Gastrocnemius medialis (tissue), 4 donors: ENCODE measurements around the gene THTPA. TPM values are rescaled to one million over a fixed set of nuclear protein-coding genes. Genes with fewer than 3 reads are reported as not detected.
"Not testable (repeated sequence)": the region's sequence is repeated elsewhere in the genome, so short reads cannot be mapped to it uniquely, and the experiment has no call there.

ENCODE experiments used
- ATAC-seq, 2 donors: fragments of 150-250 bp; one replicate each; pipeline ENCODE4 v1.9.1; 2016
- DNase-seq, 2 donors: peaks; one replicate each; pipeline ENCODE4 v3.0.0-alpha.2; 2019
- H3K27ac ChIP-seq, 4 donors: fragments of 200-600 bp; sonication (generic); 1 replicate in 1 of 4; 2 replicates in 3 of 4; pipeline ENCODE4 v1.5.1; 2016 to 2018; ENCODE audit warnings: mild to moderate bottlenecking in 2 of 4, moderate library complexity in 1 of 4
- H3K27me3 ChIP-seq, 3 donors: fragments of 200-600 bp; sonication (generic) in 2 of 3; 1 replicate in 1 of 3; 2 replicates in 2 of 3; pipeline versions ENCODE4 v1.5.1 to v1.6.0; 2016 to 2019; ENCODE audit warnings: mild to moderate bottlenecking in 1 of 3, moderate library complexity in 1 of 3
- H3K36me3 ChIP-seq, 2 donors: fragments of 200-600 bp; sonication (generic) in 1 of 2; one replicate each; pipeline ENCODE4 v1.5.1; 2017 to 2018
- H3K4me1 ChIP-seq, 2 donors: fragments of 200-600 bp; sonication (generic) in 1 of 2; one replicate each; pipeline ENCODE4 v1.5.1; 2016 to 2017; ENCODE audit warnings: mild to moderate bottlenecking in 2 of 2
- H3K4me3 ChIP-seq, 4 donors: fragments of 200-600 bp; sonication (generic) in 3 of 4; 1 replicate in 1 of 4; 2 replicates in 3 of 4; pipeline ENCODE4 v1.5.1; 2016 to 2019; ENCODE audit warnings: mild to moderate bottlenecking in 2 of 4
- H3K9me3 ChIP-seq, 3 donors: fragments of 200-600 bp; sonication (generic) in 2 of 3; 1 replicate in 1 of 3; 2 replicates in 2 of 3; pipeline ENCODE4 v1.5.1; 2016 to 2019
- CTCF ChIP-seq, 5 experiments: fragments of 450-650 bp in 3 of 5; fragments of 200-600 bp in 2 of 5; sonication (generic) in 2 of 5; IDR thresholded peaks in 4 of 5; conservative IDR thresholded peaks in 1 of 5; 1 replicate in 4 of 5; 2 replicates in 1 of 5; pipeline ENCODE4 v1.5.1; 2016 to 2019; ENCODE audit warnings: antibody characterized with exemption in 5 of 5, mild to moderate bottlenecking in 3 of 5, moderate library complexity in 3 of 5
- POLR2A ChIP-seq, 2 donors: fragments of 450-650 bp; IDR thresholded peaks; one replicate each; pipeline ENCODE4 v1.6.1; 2017; ENCODE audit warnings: antibody characterized with exemption in 2 of 2, mild to moderate bottlenecking in 2 of 2, moderate library complexity in 2 of 2
- in situ Hi-C, 4 donors: fragments of 200-750 bp; cut with MboI; loops; one replicate each; pipeline versions ENCODE4 v1.15.0 to v1.8.0; 2017; ENCODE audit warnings: low sequenced_read_pairs in 4 of 4
- intact Hi-C: fragments of 100-400 bp; cut with DNase I; formaldehyde crosslinking; loops from one replicate; pipeline ENCODE4 v1.15.1; 2023; ENCODE audit warnings: low total_unique reads
- total RNA-seq, 4 donors: library from RNA; depleted of rRNA; stranded (reverse); fragments of >200 nt; gene quantifications; one replicate each; pipeline versions ENCODE4 v1.1.0 to v1.2.3, GENCODE V29; 2016

The THTPA gene
- total RNA-seq, 4 donors from 2014 or later: 13.2 to 32.9 (median 21.4) TPM

- no peaks in the 10 kb centered on the region for H3K36me3 ChIP-seq
- no peaks in the 10 kb centered on the region for H3K9me3 ChIP-seq
- H3K4me3 ChIP-seq: no peak overlapping the region
- no peak for DNase-seq
- in situ Hi-C loops (no loop called here), intact Hi-C loops (no loop called here)
- peaks cover 36 to 44% (median 40%) of the 10 kb centered on the region in 3 donors for H3K27me3 ChIP-seq
- H3K27ac ChIP-seq: no peak overlapping the region
- no peaks in the 10 kb centered on the region for H3K4me1 ChIP-seq
- TF ChIP-seq CTCF (IDR thresholded peaks at IDR 0.05 in 4 of 5, conservative IDR thresholded peaks at IDR 0.05 in 1 of 5) (no peak), POLR2A (IDR thresholded peaks at IDR 0.05) (no peak)
- no peak for ATAC-seq
Observed at GRCh38 chr14:23580948-23581281, 24.8 kb downstream of the THTPA start.

- H3K9me3 ChIP-seq: no peaks in the 10 kb centered on the region
- intact Hi-C loops (no loop called here), in situ Hi-C loops (no loop called here)
- H3K4me3 ChIP-seq: no peak overlapping the region
- H3K27me3 ChIP-seq: peaks cover 18 to 25% (median 21%) of the 10 kb centered on the region in 3 donors
- no peak overlapping the region for H3K27ac ChIP-seq
- no peaks in the 10 kb centered on the region for H3K36me3 ChIP-seq
- TF ChIP-seq CTCF (IDR thresholded peaks at IDR 0.05 in 4 of 5, conservative IDR thresholded peaks at IDR 0.05 in 1 of 5) (no peak), POLR2A (IDR thresholded peaks at IDR 0.05) (no peak)
- ATAC-seq (no peak), DNase-seq (no peak)
- no peaks in the 10 kb centered on the region for H3K4me1 ChIP-seq
Observed at GRCh38 chr14:23582906-23583760, 27.1 kb downstream of the THTPA start.

- peaks cover 9 to 17% (median 13%) of the 10 kb centered on the region in 3 donors for H3K27me3 ChIP-seq
- H3K9me3 ChIP-seq, intact Hi-C loops, in situ Hi-C loops, ATAC-seq, H3K27ac ChIP-seq, DNase-seq, H3K4me3 ChIP-seq, H3K36me3 ChIP-seq, H3K4me1 ChIP-seq: not testable (repeated sequence)
Observed at GRCh38 chr14:23583761-23584526, 27.9 kb downstream of the THTPA start.

- H3K36me3 ChIP-seq, intact Hi-C loops, H3K4me3 ChIP-seq, ATAC-seq, in situ Hi-C loops, H3K4me1 ChIP-seq, H3K9me3 ChIP-seq, DNase-seq, H3K27ac ChIP-seq: not testable (repeated sequence)
- peaks cover 4 to 16% (median 9%) of the 10 kb centered on the region in 3 donors for H3K27me3 ChIP-seq
Observed at GRCh38 chr14:23584527-23585203, 28.6 kb downstream of the THTPA start.

GRCh38 chr14:23588884-23589598 lies 33.0 kb downstream of the THTPA start:
- Histone ChIP-seq H3K9me3 (no peaks in the 10 kb centered on the region), H3K36me3 (no peaks in the 10 kb centered on the region), H3K4me3 (no peak overlapping the region), H3K27me3 (peaks cover 0 to 4% (median 3%) of the 10 kb centered on the region in 3 donors), H3K4me1 (no peaks in the 10 kb centered on the region), H3K27ac (no peak overlapping the region)
- ATAC-seq: peak in 1 of 2 donors; percentile 51
- peak in 4 of 5 experiments; percentile 20 to 51 (median 42) for TF ChIP-seq CTCF (IDR thresholded peaks at IDR 0.05 in 4 of 5, conservative IDR thresholded peaks at IDR 0.05 in 1 of 5)
- no peak for TF ChIP-seq POLR2A (IDR thresholded peaks at IDR 0.05)
- DNase-seq: peak; percentile 52 to 59
- in situ Hi-C loops: no loop called here
- intact Hi-C loops: no loop called here
